ENCODE data around the gene MTERF1.
A peak's percentile ranks its signal among the peaks of the same experiment; 100 is the strongest.
"Not testable (repeated sequence)": the region's sequence is repeated elsewhere in the genome, so short reads cannot be mapped to it uniquely, and the experiment has no call there.

The MTERF1 gene

GRCh38 chr7:91880413-91881241 is at the start of gene MTERF1:
MTERF1 (minus strand) TSS chr7:91880702; CDS start chr7:91880083, 619 bp downstream.
- DNase-seq, result peak; percentile 87

- no peak for DNase-seq
Measured at GRCh38 chr7:91929463-91929862, 49.0 kb upstream of the MTERF1 start.

GRCh38 chr7:91927912-91928311 is 47.4 kb upstream of the MTERF1 start:
- DNase-seq, result no peak

- no peak for DNase-seq
Measured at GRCh38 chr7:91922857-91923256, 42.4 kb upstream of the MTERF1 start.

GRCh38 chr7:91918356-91918755 is 37.9 kb upstream of the MTERF1 start:
- DNase-seq, result no peak

GRCh38 chr7:91916051-91916440 is 35.5 kb upstream of the MTERF1 start:
- no peak for DNase-seq

- no peak for DNase-seq
Measured at GRCh38 chr7:91915401-91916050, 35.0 kb upstream of the MTERF1 start.

GRCh38 chr7:91913612-91914011 is 33.1 kb upstream of the MTERF1 start:
- DNase-seq, result no peak

- DNase-seq, result no peak
Measured at GRCh38 chr7:91912494-91912893, 32.0 kb upstream of the MTERF1 start.

GRCh38 chr7:91911121-91911520 is 30.6 kb upstream of the MTERF1 start:
- no peak for DNase-seq

GRCh38 chr7:91910171-91910570 is 29.7 kb upstream of the MTERF1 start:
- DNase-seq, result no peak

- no peak for DNase-seq
Measured at GRCh38 chr7:91899563-91899962, 19.1 kb upstream of the MTERF1 start.

GRCh38 chr7:91898240-91898992 is 17.9 kb upstream of the MTERF1 start:
- DNase-seq, result no peak

- DNase-seq, result no peak
Measured at GRCh38 chr7:91894781-91895480, 14.4 kb upstream of the MTERF1 start.

GRCh38 chr7:91893699-91894098 is 13.2 kb upstream of the MTERF1 start:
- DNase-seq, result not testable (repeated sequence)

- no peak for DNase-seq
Measured at GRCh38 chr7:91892821-91893340, 12.4 kb upstream of the MTERF1 start.

GRCh38 chr7:91892099-91892705 is 11.7 kb upstream of the MTERF1 start:
- DNase-seq, result no peak

GRCh38 chr7:91888271-91889175 is 8.0 kb upstream of the MTERF1 start:
- DNase-seq, result not testable (repeated sequence)

- DNase-seq, result not testable (repeated sequence)
Measured at GRCh38 chr7:91887336-91888213, 7.1 kb upstream of the MTERF1 start.
